Stimulated activated naive CD8-positive, alpha-beta T cell treated with anti-CD3 and anti-CD28 coated beads, Interleukin-15, Interleukin-2, amounts not matched to agents 100 ng/mL and 50 ng/mL, for 24 hours (primary cell): Measurements from ENCODE around the gene C9orf40.

Experiments used
- H3K27ac Mint-ChIP-seq: one replicate; pipeline ENCODE4 v1.8.0; 2021; ENCODE audit warnings: mild to moderate bottlenecking, mixed read lengths
- H3K27me3 Mint-ChIP-seq: one replicate; pipeline ENCODE4 v1.8.0; 2021; ENCODE audit warnings: mixed read lengths
- H3K36me3 Mint-ChIP-seq: one replicate; pipeline ENCODE4 v1.8.0; 2021; ENCODE audit warnings: low read depth, mixed read lengths
- H3K4me1 Mint-ChIP-seq: one replicate; pipeline ENCODE4 v1.8.0; 2021; ENCODE audit warnings: low read depth, mixed read lengths
- H3K4me3 Mint-ChIP-seq: one replicate; pipeline ENCODE4 v1.8.0; 2021; ENCODE audit warnings: mild to moderate bottlenecking, mixed read lengths
- H3K9me3 Mint-ChIP-seq: one replicate; pipeline ENCODE4 v1.8.0; 2021; ENCODE audit warnings: mixed read lengths

Gene C9orf40, protein sequence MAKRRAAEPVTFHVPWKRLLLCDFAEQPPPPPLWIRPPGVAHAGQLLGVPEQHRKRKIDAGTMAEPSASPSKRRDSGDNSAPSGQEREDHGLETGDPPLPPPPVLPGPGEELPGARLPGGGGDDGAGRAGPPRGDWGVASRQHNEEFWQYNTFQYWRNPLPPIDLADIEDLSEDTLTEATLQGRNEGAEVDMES

DNA sequence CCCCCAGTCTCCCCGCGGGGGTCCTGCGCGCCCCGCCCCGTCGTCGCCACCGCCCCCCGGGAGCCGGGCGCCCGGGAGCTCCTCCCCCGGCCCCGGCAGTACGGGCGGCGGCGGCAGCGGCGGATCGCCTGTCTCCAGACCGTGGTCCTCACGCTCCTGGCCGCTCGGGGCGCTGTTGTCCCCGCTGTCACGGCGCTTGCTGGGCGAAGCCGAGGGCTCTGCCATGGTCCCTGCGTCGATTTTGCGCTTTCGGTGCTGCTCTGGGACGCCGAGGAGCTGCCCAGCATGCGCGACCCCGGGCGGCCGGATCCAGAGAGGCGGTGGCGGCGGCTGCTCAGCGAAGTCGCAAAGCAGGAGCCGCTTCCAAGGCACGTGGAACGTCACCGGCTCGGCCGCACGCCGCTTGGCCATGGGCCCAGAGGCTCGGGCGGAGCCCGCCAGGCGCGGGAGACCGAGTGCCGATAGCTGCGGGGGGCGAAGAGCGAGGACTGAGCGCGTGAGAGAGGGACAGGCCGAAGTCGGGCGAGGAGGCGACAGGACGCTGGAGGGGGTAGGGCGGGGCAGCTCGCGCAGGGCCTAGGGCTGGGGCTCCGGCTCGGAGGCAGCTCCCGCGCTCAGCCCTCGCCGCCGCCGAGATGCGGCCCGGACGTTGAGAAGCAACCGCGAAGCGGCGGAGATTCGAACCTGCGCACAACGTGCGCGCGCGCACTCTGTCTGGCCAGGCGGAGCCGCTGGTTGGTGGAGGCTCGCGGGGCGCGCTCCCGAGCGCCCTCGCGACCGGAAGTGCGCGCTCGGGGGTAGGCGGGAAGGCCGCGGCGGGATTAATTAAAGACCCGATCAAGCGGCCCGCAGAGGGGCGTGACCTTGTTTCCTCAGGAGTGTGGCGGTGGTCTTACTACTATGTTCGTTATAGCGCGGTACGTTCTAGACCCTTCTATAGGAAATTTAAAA, at the start of gene C9orf40:
Gene C9orf40, minus strand, starts transcription at position 712 of the 951 bp plus-strand sequence. Its CDS starts 301 bp downstream, at position 411.
- Mint-ChIP-seq H3K27me3 (no peaks in the 10 kb centered on the region), H3K36me3 (peaks cover 13% of the 10 kb centered on the region), H3K9me3 (no peaks in the 10 kb centered on the region), H3K27ac (peak within 1 kb of the TSS; percentile 91), H3K4me1 (peaks cover 28% of the 10 kb centered on the region), H3K4me3 (peak within 1 kb of the TSS; percentile 96)

DNA sequence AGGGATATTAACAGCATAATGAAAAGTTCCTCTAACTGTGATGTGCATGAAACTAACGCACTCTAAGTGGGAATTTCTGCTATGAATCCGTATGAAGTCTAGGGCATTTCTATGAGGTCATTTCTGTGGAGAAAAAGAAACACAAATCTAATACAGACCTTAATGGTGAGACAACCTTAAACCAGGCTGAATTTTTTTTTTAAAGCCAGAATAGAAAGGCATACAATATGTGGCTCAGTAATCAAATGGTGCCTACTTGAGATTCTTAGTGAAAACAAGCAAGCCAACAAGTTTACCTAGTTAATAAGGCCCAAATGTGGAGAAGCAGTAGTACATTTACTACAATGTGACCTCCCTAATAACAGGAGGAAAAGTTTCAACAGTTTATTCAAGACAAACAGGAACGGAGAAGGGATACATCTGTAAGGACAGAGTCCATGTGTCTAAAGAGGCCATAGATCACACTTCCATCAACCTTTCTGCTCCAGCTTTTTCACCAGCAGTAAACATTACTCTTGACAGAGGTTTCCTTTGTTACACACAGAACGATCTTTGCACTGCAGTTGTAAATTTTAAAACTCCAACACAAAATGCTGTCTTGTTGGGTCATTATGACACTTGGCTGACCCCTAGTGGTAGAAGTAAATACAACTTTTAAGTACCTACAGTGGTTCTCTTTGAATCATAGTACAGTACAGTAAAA, 49.2 kb upstream of the C9orf40 start:
- Mint-ChIP-seq H3K27ac (no peak overlapping the region), H3K9me3 (no peaks in the 10 kb centered on the region), H3K4me1 (no peaks in the 10 kb centered on the region), H3K36me3 (peaks cover 23% of the 10 kb centered on the region), H3K4me3 (no peak overlapping the region), H3K27me3 (no peaks in the 10 kb centered on the region)

DNA sequence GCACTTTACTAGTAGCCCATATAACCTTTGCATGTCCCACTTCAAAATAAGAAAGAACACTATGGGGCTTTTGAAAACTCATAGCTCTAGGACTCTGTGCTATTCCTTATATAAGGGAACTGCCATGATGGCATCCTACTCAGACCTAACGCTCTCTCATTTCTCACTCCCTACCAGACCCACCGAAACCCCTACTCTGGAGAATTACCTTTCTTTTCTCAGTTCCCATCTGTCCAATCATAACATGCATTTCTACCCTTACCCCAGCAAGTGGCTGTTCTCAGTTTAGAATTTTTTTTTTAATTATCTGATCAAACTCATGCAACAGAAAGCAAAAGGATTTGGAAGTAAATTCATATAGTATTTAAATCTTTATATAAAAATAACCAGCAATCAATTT, 48.1 kb upstream of the C9orf40 start:
- no peaks in the 10 kb centered on the region for H3K4me1 Mint-ChIP-seq
- no peak overlapping the region for H3K27ac Mint-ChIP-seq
- peaks cover 31% of the 10 kb centered on the region for H3K36me3 Mint-ChIP-seq
- no peaks in the 10 kb centered on the region for H3K9me3 Mint-ChIP-seq
- no peaks in the 10 kb centered on the region for H3K27me3 Mint-ChIP-seq
- H3K4me3 Mint-ChIP-seq: no peak overlapping the region

DNA sequence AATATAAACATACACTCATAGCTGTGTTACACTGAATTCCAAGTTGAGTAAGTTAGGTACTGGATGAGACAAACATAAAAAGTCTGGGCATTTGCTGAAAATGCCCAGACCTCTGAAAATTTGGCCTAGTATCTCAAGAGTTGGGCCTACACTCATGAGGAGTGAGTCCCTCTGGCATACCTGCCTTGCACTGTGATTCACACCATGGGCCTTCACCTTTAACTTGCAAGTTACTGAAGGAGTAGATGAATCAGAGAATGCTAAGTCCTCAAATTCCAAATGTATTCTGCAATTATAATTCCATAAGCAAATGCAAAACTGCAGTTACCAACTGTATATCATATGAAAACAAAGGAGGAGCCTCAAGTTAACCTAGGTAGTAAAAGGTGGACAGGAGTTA, 32.3 kb upstream of the C9orf40 start:
- Mint-ChIP-seq H3K4me1 (peaks cover 5% of the 10 kb centered on the region), H3K4me3 (no peak overlapping the region), H3K27ac (no peak overlapping the region), H3K9me3 (no peaks in the 10 kb centered on the region), H3K27me3 (no peaks in the 10 kb centered on the region), H3K36me3 (peaks cover 54% of the 10 kb centered on the region)

DNA sequence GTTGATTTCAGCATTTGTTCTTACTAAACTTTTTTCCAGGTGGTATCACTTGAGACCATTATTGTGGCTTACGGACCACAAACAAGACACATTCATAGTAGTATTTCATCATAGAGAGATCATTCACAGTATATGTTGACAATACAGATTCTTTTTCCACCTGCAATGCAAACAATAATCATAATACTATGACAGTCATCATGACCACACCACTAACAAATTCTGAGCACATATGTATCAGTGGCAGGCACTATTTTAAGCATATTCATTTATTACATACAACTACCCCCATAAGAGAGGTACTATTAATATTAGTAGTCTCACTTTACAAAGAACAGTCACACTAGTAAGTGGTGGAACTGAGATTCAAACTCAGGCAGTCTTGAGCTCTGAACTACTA, 31.0 kb upstream of the C9orf40 start:
- Mint-ChIP-seq H3K27me3 (no peaks in the 10 kb centered on the region), H3K4me1 (peaks cover 5% of the 10 kb centered on the region), H3K36me3 (peaks cover 56% of the 10 kb centered on the region), H3K4me3 (no peak overlapping the region), H3K27ac (no peak overlapping the region), H3K9me3 (no peaks in the 10 kb centered on the region)

GRCh38 chr9:74979844-74980243, 27.1 kb upstream of the C9orf40 start:
- peaks cover 5% of the 10 kb centered on the region for H3K4me1 Mint-ChIP-seq
- H3K36me3 Mint-ChIP-seq: peaks cover 60% of the 10 kb centered on the region
- peaks cover under 1% of the 10 kb centered on the region for H3K9me3 Mint-ChIP-seq
- no peaks in the 10 kb centered on the region for H3K27me3 Mint-ChIP-seq
- H3K4me3 Mint-ChIP-seq: no peak overlapping the region
- H3K27ac Mint-ChIP-seq: no peak overlapping the region

GRCh38 chr9:74977287-74977686, 24.6 kb upstream of the C9orf40 start:
- Mint-ChIP-seq H3K4me1 (peaks cover 5% of the 10 kb centered on the region), H3K36me3 (peaks cover 47% of the 10 kb centered on the region), H3K27ac (no peak overlapping the region), H3K9me3 (peaks cover 4% of the 10 kb centered on the region), H3K4me3 (no peak overlapping the region), H3K27me3 (no peaks in the 10 kb centered on the region)

- Mint-ChIP-seq H3K27ac (no peak overlapping the region), H3K36me3 (peaks cover 48% of the 10 kb centered on the region), H3K9me3 (peaks cover 4% of the 10 kb centered on the region), H3K27me3 (no peaks in the 10 kb centered on the region), H3K4me3 (no peak overlapping the region), H3K4me1 (no peaks in the 10 kb centered on the region)
Measured at GRCh38 chr9:74975538-74975937, 22.8 kb upstream of the C9orf40 start.

DNA sequence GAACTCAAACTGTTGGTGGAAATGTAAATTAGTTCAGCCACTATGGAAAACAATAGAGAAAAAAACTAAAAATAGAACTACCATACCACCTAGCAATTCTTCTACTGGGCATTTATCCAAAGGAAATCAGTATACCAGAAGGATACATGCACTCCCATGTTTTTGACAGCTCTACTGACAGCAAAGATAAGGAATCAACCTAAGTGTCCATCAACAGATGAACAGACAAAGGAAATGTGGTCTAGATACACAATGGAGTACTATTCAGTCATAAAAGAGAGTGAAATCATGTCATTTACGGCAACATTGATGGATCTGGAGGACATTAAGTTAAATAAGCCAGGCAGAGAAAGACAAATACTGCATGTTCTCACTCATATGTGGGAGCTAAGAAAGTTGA, 21.8 kb upstream of the C9orf40 start:
- Mint-ChIP-seq H3K9me3 (peaks cover 4% of the 10 kb centered on the region), H3K4me3 (no peak overlapping the region), H3K27me3 (no peaks in the 10 kb centered on the region), H3K4me1 (no peaks in the 10 kb centered on the region), H3K36me3 (peaks cover 40% of the 10 kb centered on the region), H3K27ac (no peak overlapping the region)

DNA sequence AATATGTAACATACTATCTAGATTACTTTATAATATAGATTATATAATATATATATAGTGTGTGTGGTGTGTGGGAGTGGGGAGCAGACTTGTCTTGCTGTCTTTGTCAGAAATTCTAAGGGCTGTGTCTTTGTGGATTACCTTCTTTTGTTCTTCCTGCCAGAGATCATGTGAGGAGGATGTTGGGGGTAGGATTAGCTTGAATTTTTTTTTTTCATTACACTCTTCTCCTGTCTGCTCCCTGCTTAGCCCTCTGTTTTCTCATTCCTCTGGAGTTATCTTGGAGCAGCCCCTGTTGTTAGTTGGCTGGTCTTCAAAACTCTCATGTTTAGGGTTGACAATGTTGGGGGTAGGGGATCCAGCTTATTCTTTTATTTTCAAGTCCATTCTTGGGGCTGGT, 21.0 kb upstream of the C9orf40 start:
- peaks cover 36% of the 10 kb centered on the region for H3K36me3 Mint-ChIP-seq

GRCh38 chr9:74963056-74963455, 10.3 kb upstream of the C9orf40 start:
- no peaks in the 10 kb centered on the region for H3K27me3 Mint-ChIP-seq
- H3K9me3 Mint-ChIP-seq: peaks cover 10% of the 10 kb centered on the region
- no peaks in the 10 kb centered on the region for H3K4me1 Mint-ChIP-seq
- no peak overlapping the region for H3K4me3 Mint-ChIP-seq
- peaks cover 32% of the 10 kb centered on the region for H3K36me3 Mint-ChIP-seq
- no peak overlapping the region for H3K27ac Mint-ChIP-seq

More for the DNA sequence above, 21.0 kb upstream of the C9orf40 start:
- Mint-ChIP-seq H3K27ac (no peak overlapping the region), H3K4me1 (no peaks in the 10 kb centered on the region), H3K4me3 (no peak overlapping the region), H3K9me3 (peaks cover 4% of the 10 kb centered on the region), H3K27me3 (no peaks in the 10 kb centered on the region)

DNA sequence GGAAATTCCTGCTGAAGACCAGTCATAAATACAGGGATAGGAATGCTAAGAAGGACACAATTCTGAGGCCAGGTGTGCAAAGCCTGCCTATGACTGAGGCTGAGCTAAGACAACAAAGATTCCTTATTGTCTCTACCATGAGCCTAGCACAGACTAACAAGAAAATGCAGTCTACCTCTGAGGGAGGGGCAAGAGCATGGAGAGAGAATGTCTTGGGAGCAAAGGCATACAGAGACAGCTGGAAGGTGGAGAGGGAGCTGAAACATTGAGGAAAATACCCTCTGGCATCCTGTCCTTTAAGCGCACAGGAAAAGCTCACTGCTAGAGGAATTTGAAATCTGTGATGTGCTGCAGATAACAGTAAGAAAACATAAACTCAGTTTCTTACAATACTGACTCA, 8.8 kb upstream of the C9orf40 start:
- peaks cover 32% of the 10 kb centered on the region for H3K36me3 Mint-ChIP-seq
- no peaks in the 10 kb centered on the region for H3K27me3 Mint-ChIP-seq
- no peaks in the 10 kb centered on the region for H3K4me1 Mint-ChIP-seq
- no peak overlapping the region for H3K4me3 Mint-ChIP-seq
- H3K27ac Mint-ChIP-seq: no peak overlapping the region
- H3K9me3 Mint-ChIP-seq: peaks cover 10% of the 10 kb centered on the region

- Mint-ChIP-seq H3K27ac (no peak overlapping the region), H3K4me3 (no peak overlapping the region), H3K4me1 (no peaks in the 10 kb centered on the region), H3K36me3 (peaks cover 32% of the 10 kb centered on the region), H3K9me3 (peaks cover 10% of the 10 kb centered on the region), H3K27me3 (no peaks in the 10 kb centered on the region)
Measured at GRCh38 chr9:74960561-74960960, 7.8 kb upstream of the C9orf40 start.

DNA sequence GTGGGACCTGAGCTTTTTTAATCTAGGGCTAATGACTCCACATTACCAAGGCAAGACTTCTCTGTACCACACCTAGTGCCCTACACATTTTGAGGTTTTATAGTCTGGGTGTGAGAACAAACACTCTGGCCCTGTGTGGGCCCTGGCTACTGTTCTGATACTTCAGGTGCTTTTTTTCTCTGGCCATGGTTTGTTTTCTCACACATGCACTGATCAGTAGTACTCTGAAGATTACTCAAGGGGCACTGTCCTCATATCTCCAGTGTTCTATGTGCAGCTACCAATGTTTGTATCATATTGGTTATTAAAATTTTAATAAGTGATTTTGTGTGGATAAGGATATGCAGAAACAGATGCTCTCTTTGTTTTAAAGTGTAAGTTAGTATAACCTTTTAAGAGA, 5.9 kb upstream of the C9orf40 start:
- Mint-ChIP-seq H3K9me3 (peaks cover 10% of the 10 kb centered on the region), H3K4me3 (no peak overlapping the region), H3K36me3 (peaks cover 28% of the 10 kb centered on the region), H3K27ac (no peak overlapping the region), H3K27me3 (no peaks in the 10 kb centered on the region), H3K4me1 (peaks cover 1% of the 10 kb centered on the region)

DNA sequence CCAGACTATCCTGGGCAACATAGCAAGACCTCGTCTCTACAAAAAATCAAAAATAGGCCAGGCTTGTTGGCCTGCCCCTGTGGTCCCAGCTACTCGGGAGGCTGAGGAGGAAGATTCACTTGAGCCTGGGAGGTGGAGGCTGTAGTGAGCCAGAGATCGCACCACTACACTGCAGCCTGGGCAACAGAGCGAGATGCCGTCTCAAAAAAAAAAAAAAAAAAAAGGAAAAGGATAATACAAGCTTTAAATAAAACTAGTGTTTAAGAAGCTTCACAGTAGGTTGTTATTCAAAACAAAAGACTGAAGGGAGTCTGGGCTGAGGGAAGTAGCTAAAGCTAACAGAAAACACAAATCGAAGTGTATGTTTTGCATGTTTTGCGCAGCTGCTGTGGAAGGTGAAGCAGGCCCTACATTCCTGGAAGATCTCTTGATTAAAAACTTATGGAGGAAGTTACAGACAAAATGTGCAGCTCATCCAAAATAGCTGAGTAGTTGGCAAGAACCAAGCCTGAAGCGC, 581 bp upstream of the C9orf40 start:
- Mint-ChIP-seq H3K4me3 (peak overlapping the region; percentile 89), H3K27me3 (no peaks in the 10 kb centered on the region), H3K27ac (peak overlapping the region; percentile 91), H3K9me3 (no peaks in the 10 kb centered on the region), H3K36me3 (peaks cover 8% of the 10 kb centered on the region), H3K4me1 (peaks cover 28% of the 10 kb centered on the region)
